SIG-M5 treated with dmso at 0.1 percent for 504 hours (cell line): ENCODE data around the gene LSM4.
"Not testable (repeated sequence)": the region's sequence is repeated elsewhere in the genome, so short reads cannot be mapped to it uniquely, and the experiment has no call there.

ENCODE experiments used
- DNase-seq: peaks from one replicate; lab custom pipeline; 2025; ENCODE audit not compliant: unreplicated experiment; lab: John Stamatoyannopoulos, UW

The LSM4 gene

GRCh38 chr19:18340990-18341868, 18.4 kb upstream of the LSM4 start:
- DNase-seq = peak; percentile 55

- peak; percentile 25 for DNase-seq
These were observed 17.5 kb upstream of the LSM4 start, which contains the start of gene PGPEP1 for GRCh38 chr19:18340190-18340989. Gene PGPEP1, plus strand, starts transcription at chr19:18340598. Its CDS starts 84 bp downstream, at chr19:18340682.

DNA sequence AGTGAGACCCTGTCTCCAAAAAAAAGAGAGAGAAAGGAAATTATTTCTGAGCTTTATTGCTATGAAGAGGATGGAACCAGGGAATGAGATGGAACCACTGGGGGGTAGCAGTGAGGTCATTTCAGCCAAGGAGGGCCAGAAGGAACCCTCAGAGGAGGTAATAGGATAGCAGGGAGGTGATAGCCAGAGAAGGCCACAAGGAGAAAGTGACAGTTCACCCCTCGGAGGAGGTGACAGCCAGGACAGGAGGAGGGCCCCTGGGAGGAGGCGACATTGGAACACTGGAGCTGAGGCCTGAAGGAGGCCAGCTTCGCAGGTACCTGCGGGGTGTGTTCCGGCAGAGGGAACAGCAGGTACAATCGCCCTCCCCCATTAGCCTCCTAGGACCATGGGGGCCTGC, 16.8 kb upstream of the LSM4 start:
- peak; percentile 49 for DNase-seq

DNA sequence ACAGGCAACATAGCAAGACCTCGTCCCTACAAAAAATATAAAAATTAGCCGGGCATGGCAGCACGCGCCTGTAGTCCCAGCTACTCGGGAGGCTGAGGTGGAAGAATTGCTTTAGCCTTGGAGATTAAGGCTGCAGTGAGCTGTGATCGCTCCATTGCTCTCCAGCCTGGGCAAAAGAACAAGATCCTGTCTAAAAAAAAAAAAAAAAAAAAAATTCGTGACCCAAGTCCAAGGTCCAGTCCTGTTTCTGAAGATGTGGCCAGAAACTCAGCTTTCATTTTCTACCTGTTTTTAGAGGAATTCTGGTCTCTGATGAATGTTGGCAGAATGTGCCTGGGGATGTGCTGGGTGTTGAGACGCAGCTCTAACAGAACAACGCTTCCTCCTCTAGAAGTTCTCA, 15.7 kb upstream of the LSM4 start:
- no peak for DNase-seq

DNA sequence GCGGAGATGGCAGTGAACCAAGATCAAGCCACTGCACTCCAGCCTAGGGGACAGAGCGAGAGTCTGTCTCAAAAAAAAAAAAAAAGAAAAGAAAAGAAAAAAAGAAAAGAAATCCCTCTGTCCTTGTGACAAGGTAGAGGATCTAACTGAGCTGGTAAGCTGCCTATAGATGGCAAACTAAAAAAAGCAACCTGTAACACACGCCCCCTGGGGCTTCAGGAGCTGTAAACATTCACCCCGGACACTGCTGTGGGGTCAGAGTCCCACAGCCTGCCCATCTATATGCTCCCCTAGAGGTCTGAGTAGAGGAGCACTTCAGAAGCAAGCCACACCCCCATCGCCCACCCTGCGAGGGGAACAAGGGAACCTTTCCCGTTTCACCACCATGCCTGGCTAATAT, 13.2 kb upstream of the LSM4 start:
- no peak for DNase-seq

GRCh38 chr19:18333680-18334079, 10.8 kb upstream of the LSM4 start:
- no peak for DNase-seq

DNA sequence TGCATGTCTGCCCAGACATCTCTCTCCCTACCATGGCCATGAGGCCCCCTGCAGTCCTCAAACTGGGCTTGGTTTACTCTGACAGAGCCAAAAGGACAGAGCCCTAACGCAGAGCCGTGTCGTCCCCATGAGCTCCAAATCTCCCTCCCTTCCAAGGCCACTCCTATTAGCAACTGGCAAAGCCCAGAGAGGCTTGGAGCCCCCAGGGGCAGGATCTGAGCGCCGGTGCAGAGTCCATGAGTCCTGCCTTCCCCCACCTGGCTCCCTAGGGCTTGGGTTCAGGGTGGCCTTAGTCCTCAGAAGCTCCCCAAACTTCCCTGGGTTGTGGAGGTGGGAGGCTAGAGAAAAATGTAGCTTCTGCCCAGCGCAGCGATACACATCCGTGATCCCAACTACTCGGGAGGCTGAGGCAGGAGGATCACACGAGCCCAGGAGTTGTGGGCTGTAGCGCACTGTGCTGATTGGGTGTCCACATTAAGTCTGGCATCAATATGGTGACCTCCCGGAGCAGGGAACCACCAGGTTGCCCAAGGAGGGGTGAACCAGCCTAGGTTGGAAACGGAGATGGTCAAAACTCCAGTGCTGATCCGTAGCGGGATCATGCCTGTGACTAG, 10.1 kb upstream of the LSM4 start:
- no peak for DNase-seq

DNA sequence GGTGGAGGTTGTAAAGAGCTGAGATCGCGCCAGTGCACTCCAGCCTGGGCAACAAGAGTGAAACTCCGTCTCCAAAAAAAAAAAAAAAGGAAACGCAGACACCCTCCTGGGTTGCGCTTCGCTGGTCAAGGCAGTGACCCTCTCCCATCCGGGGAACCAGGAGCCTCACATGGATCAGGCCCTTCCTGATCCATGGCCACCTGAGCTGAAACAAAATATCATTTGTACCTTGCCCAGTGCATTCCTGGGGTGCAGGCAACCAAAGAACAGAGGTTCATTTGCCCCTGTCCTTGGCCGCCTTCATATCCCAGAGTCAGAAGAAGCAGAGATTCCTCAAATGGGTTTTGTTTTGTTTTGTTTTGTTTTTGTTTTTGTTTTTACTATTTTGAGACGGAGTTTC, 8.0 kb upstream of the LSM4 start:
- no peak for DNase-seq

GRCh38 chr19:18329035-18329376, 6.1 kb upstream of the LSM4 start:
- DNase-seq = no peak

DNA sequence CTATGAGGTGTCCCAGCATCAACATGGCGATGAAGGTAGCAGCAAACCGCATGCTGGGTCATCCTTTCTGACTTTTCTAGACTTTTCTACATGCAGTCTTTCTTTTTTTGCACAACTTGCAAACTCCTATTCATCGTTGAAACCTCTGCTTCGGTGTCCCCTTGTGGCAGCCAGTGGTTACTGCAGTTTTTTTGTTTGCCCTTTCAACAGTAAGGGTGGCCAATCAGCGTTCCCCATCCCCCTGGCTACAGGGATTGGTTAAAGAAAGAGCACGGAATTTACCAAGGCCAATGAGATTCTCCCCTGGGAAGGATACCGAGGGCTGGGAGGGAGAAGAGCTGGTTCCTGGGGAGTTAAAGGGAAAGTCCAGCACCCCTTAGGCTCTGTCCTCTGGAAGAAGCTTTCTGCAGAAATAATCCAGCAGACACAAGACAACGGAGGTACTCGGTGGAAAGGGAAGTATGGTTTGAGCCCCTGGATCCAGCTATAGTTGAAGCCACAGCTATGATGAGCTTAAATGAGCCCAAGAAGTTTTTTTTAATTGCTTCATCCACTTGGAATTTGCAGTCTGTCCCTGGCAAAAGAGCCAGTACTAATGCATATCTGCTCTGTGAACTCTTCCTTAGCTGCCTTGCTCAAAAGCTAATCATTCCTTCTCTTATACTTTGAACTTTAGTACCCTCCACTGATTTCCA, 5.6 kb upstream of the LSM4 start:
- DNase-seq = peak; percentile 96

DNA sequence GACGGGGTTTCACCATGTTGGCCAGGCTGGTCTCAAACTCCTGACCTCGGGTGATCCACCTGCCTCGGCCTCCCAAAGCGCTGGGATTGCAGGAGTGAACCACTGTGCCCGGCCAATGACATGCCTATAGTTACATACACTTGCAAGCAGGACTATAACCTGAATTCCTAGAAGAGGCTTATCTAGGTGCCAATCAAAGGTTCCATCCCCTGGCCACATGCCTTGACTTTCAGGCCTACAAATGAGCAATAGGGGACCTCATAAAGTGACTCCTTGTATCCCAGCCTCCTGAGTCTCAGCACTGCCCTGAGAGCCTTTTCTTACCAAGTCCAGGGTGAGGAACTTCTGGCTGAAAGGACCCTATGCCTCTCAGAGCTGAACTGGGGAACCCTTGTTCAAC, 3.9 kb upstream of the LSM4 start:
- DNase-seq = no peak

DNA sequence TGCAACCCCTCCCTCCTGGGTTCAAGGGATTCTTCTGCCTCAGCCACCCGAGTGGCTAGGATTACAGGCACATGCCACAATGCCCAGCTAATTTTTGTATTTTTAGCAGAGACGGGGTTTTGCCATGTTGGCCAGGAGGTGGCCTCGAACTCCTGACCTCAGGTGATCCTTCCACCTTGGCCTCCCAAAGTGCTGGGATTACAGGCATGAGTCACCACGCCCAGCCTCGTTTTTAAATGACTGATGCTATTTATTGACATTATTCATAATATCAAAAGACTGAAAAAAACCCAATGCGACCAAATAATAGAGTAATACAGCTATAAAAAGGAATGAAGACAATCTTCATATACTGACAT, 1.5 kb upstream of the LSM4 start:
- DNase-seq = not testable (repeated sequence)

DNA sequence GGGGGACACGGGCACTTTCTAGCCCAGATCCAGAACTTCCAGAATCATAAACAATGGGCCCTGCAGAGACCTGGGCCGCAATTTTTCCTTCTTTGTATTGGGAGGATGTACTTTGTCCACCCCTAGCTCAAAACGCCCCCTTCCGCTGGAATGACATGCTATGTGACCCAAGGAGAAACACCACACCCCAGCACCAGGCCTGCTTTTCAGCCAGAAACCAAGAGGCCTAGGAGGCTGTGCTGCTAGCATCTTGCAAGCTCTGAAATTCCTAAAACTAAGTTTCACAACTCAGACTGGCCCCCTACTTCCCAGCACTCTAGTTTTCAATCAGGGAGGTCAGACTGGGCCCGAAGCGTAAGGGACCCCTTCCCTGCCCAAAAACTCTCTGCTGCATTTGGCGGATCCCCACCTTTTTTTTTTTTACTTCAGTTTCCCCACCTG, 538 bp downstream of the LSM4 start:
- peak; percentile 53 for DNase-seq

- peak; percentile 56 for DNase-seq
These were observed 1.2 kb downstream of the LSM4 start for GRCh38 chr19:18321734-18322102.

DNA sequence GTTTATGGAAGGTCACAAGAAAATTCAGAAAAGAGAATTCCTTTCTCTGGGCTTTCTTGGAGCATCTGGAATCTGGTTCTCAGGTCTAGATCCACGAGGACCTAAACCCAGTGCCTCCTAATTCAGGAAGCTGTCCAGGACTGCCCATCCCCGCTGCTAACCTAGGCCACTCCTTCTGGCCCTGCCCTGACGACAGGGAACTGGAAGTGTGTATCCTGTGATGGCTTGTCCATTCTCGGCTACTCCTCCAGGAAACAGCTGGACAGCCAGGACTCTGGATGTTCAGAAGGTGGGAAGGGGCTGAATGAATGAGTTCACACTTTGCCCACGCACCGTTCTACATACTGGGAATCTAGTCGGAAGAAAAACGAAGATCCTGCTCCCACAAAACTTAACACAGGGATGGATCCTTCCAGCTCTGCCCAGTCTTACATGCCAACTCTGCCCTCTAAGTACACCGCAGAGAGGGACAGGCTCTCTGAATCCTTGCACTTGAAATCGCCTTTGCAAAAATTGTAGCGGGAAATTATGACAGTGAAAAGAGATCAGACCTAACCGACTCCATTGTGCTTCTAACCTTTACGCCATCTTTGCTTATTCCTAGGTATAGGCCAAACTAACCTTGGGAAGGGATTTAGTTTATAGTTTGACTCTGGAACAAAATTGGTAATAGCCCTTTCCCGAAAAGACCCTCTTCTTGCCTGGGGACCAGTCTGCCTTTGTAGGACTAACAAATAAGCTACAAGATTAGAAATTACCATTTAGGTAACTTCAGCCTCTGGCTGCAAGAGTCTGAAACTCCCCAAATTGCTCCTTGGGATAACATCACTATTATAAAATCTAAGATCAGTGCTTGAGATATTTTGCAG, 1.8 kb downstream of the LSM4 start:
- no peak for DNase-seq

DNA sequence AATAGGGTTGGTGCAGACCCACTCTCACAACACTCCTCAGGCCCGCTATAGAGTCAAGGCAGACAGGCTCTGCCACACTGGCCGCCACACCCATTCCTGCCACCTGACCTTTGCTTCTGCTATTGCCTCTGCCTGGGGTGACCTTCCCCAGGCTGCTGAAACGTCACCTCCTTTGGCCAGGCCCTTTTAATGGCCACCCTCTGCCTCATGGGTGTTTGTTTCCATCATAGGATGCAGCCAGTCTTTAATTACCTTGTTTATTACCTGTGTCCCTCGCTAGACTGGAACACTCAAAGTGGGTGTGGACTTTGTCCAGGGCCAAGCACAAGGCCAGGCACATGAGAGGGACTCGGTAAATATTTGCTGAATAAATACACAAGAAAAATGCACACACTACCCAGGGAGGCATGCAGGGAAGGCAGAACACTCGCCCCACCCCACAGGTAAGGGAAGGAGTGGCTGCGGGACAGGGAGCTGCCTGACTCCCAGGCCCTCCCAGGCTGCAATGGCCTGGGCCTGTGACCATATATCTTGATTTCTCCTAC, 3.2 kb downstream of the LSM4 start:
- no peak for DNase-seq

- DNase-seq = no peak
These were observed 4.7 kb downstream of the LSM4 start for GRCh38 chr19:18317961-18318800.

- no peak for DNase-seq
These were observed 9.5 kb downstream of the LSM4 start for GRCh38 chr19:18313398-18313797.

GRCh38 chr19:18312092-18312534, 10.8 kb downstream of the LSM4 start:
- DNase-seq = no peak
